ENCODE data around the gene DIO3. TPM values are rescaled to one million over a fixed set of nuclear protein-coding genes. Genes with fewer than 3 reads are reported as not detected.
A peak's percentile ranks its signal among the peaks of the same experiment; 100 is the strongest.

Gene DIO3
- total and polyA plus RNA-seq, 2 of the 13 experiments (the other 11 are each of a cell fraction or from before 2014, with no cell fraction given): not detected

DNA sequence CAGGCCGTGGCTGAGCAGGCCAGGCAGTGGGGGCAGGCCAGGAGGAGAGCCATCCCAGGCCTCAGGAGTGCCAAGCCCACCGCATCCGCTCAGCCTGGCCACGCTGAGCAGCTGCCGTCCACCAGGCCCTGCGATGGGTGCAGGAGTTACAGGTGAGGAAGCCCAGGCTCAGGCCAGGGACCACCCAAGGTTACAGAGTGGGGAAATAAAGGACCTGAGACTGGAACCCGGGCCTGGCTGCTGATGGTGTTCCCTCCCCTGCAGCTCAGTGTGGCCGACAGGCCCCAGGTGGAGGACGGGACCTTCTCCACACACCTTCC is 49.0 kb upstream of the DIO3 start:
- DNase-seq (ENCODE audit: low spot score) (no peak), FAIRE-seq (no peak), ATAC-seq (no peak)
- Histone ChIP-seq H3K27me3 (ENCODE audit: control insufficient read depth in 1 of 2, insufficient read depth in 2 of 2, low read length in 2 of 2) (peaks cover 5 to 12% of the 10 kb centered on the region in 2 experiments; a peak in 3 of 5 replicates), H3K4me3 (replicated peaks in 1 of 3; ENCODE audit: insufficient read depth in 1 of 3, low read depth in 2 of 3, low read length in 3 of 3) (no peak overlapping the region), H2AFZ (ENCODE audit: low read length) (no peak overlapping the region), H3K9ac (ENCODE audit: insufficient read depth, low read depth, low read length) (no peak overlapping the region), H3K4me1 (ENCODE audit: insufficient read depth, low read length) (no peaks in the 10 kb centered on the region), H3K79me2 (ENCODE audit: insufficient read depth, low read length) (no peaks in the 10 kb centered on the region), H3K4me2 (ENCODE audit: low read depth, low read length) (no peak overlapping the region), H3K36me3 (replicated peaks in 1 of 2; ENCODE audit: control insufficient read depth in 1 of 2, insufficient read depth in 2 of 2, low read length in 2 of 2) (no peaks in the 10 kb centered on the region), H4K20me1 (ENCODE audit: insufficient read depth, low read length) (no peaks in the 10 kb centered on the region), H3K9me3 (ENCODE audit: low read length) (no peaks in the 10 kb centered on the region; the same call in 1 of the 2 replicates), H3K27ac (ENCODE audit: extremely low read length, insufficient read depth, low read length) (no peak overlapping the region)
- intact Hi-C loops (cut with micrococcal nuclease; ENCODE audit: unreplicated experiment): no loop called here
- ChIA-PET CTCF (ENCODE audit: low intra/inter-chr PET ratio, low total read pairs) (no interaction called here), POLR2A (no interaction called here)
- BruUV-seq (replicated peaks): no TSS peak
- no CpG with 5 or more reads among the region's 9 CpGs for WGBS (ENCODE audit: low lambda C conversion rate)
- in situ Hi-C loops (cut with HindIII; ENCODE audit: extremely low pct_ligation_motif_present, low pct_unique_long_range_greater_than_20kb): no loop called here
- TF ChIP-seq, protein P1, sequence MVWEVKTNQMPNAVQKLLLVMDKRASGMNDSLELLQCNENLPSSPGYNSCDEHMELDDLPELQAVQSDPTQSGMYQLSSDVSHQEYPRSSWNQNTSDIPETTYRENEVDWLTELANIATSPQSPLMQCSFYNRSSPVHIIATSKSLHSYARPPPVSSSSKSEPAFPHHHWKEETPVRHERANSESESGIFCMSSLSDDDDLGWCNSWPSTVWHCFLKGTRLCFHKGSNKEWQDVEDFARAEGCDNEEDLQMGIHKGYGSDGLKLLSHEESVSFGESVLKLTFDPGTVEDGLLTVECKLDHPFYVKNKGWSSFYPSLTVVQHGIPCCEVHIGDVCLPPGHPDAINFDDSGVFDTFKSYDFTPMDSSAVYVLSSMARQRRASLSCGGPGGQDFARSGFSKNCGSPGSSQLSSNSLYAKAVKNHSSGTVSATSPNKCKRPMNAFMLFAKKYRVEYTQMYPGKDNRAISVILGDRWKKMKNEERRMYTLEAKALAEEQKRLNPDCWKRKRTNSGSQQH (CRISPR knock-in tag; IDR thresholded peaks at IDR 0.05; ENCODE audit: low read depth): no peak
- TF ChIP-seq, protein P2, sequence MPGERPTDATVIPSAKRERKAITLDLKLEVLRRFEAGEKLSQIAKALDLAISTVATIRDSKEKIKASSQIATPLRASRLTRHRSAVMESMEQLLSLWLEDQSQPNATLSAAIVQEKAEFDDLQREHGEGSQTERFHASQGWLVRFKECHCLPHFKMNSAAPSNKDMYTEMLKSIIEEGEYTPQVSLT (CRISPR knock-in tag; IDR thresholded peaks at IDR 0.05; ENCODE audit: borderline replicate concordance, low read depth): no peak
- TF ChIP-seq RFX3 (CRISPR knock-in tag; IDR thresholded peaks at IDR 0.05) (no peak), RFX1 (IDR thresholded peaks at IDR 0.05) (no peak), RARG (CRISPR knock-in tag; IDR thresholded peaks at IDR 0.05; ENCODE audit: low read depth) (no peak), ZNF557 (CRISPR knock-in tag; IDR thresholded peaks at IDR 0.05) (no peak), KLF11 (CRISPR knock-in tag; IDR thresholded peaks at IDR 0.05) (no peak), ZNF607 (CRISPR knock-in tag; IDR thresholded peaks at IDR 0.05; ENCODE audit: borderline replicate concordance) (no peak)

DNA sequence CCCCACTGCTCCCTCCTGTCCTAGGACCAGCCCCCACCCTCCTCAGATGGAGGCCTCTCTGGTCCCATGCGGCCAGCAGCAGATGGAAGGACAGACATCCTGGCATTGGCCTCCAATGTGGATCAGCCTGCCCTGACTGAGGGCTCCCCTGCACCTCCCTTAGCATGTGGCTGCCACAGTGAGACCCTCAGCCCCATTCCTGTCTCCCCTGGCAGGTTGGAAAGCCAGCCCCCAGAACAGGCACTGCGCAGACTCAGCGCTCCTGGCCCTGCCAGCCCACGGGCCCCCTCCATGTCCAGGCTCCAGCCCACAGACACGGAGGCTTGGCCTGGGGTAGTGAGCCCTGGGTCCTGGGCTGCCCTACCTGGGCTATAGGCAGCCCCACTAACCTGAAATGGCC is 47.2 kb upstream of the DIO3 start:
- intact Hi-C loops (cut with micrococcal nuclease; ENCODE audit: unreplicated experiment): no loop called here
- ChIA-PET POLR2A (no interaction called here), CTCF (ENCODE audit: low intra/inter-chr PET ratio, low total read pairs) (no interaction called here)
- no TSS peak for BruUV-seq (replicated peaks)
- in situ Hi-C loops (cut with HindIII; ENCODE audit: extremely low pct_ligation_motif_present, low pct_unique_long_range_greater_than_20kb): no loop called here
- TF ChIP-seq TAF1 (CRISPR knock-in tag; IDR thresholded peaks at IDR 0.05) (0 out of 2 replicates have a peak, but pooled peaks have one; percentile 8), NCOA5 (CRISPR knock-in tag; IDR thresholded peaks at IDR 0.05) (no peak)
- ATAC-seq (no peak), DNase-seq (ENCODE audit: low spot score) (no peak), FAIRE-seq (no peak)
- Histone ChIP-seq H3K4me2 (ENCODE audit: low read depth, low read length) (no peak overlapping the region), H3K79me2 (ENCODE audit: insufficient read depth, low read length) (no peaks in the 10 kb centered on the region), H3K27me3 (ENCODE audit: control insufficient read depth in 1 of 2, insufficient read depth in 2 of 2, low read length in 2 of 2) (peaks cover 7 to 24% of the 10 kb centered on the region in 2 experiments; a peak in 3 of 5 replicates), H3K9me3 (ENCODE audit: low read length) (no peaks in the 10 kb centered on the region; the same call in 1 of the 2 replicates), H3K27ac (ENCODE audit: extremely low read length, insufficient read depth, low read length) (no peak overlapping the region), H3K36me3 (replicated peaks in 1 of 2; ENCODE audit: control insufficient read depth in 1 of 2, insufficient read depth in 2 of 2, low read length in 2 of 2) (no peaks in the 10 kb centered on the region), H3K4me3 (replicated peaks in 1 of 3; ENCODE audit: insufficient read depth in 1 of 3, low read depth in 2 of 3, low read length in 3 of 3) (no peak overlapping the region), H2AFZ (ENCODE audit: low read length) (no peak overlapping the region), H4K20me1 (ENCODE audit: insufficient read depth, low read length) (no peaks in the 10 kb centered on the region), H3K9ac (ENCODE audit: insufficient read depth, low read depth, low read length) (no peak overlapping the region), H3K4me1 (ENCODE audit: insufficient read depth, low read length) (no peaks in the 10 kb centered on the region)
- 30% methylated on average over 2 of the region's 5 CpGs for WGBS (ENCODE audit: low lambda C conversion rate)
